NCI-H128 (cell line): ENCODE results near the gene NBPF11.
"Not testable (repeated sequence)": the region's sequence is repeated elsewhere in the genome, so short reads cannot be mapped to it uniquely, and the experiment has no call there.

Experiments
- DNase-seq: peaks from one replicate; lab custom pipeline; 2025; ENCODE audit not compliant: unreplicated experiment; lab: John Stamatoyannopoulos, UW

NBPF11 gene

GRCh38 chr1:148151911-148152656, at the start of gene NBPF11:
NBPF11 (minus strand) TSS chr1:148152281; CDS start chr1:148127003, 25,278 bp downstream.
- DNase-seq: peak; percentile 50

- not testable (repeated sequence) for DNase-seq
Observed at GRCh38 chr1:148197396-148197795, 45.3 kb upstream of the NBPF11 start.

GRCh38 chr1:148196949-148197348, 44.9 kb upstream of the NBPF11 start:
- DNase-seq: not testable (repeated sequence)

- not testable (repeated sequence) for DNase-seq
Observed at GRCh38 chr1:148195115-148195514, 43.0 kb upstream of the NBPF11 start.

GRCh38 chr1:148188768-148189167, 36.7 kb upstream of the NBPF11 start:
- DNase-seq: not testable (repeated sequence)

- DNase-seq: not testable (repeated sequence)
Observed at GRCh38 chr1:148178682-148179081, 26.6 kb upstream of the NBPF11 start.

- DNase-seq: not testable (repeated sequence)
Observed at GRCh38 chr1:148175414-148175813, 23.3 kb upstream of the NBPF11 start.

- not testable (repeated sequence) for DNase-seq
Observed at GRCh38 chr1:148171995-148172394, 19.9 kb upstream of the NBPF11 start.

- no peak for DNase-seq
Observed at GRCh38 chr1:148166558-148167492, 14.7 kb upstream of the NBPF11 start.

- DNase-seq: no peak
Observed at GRCh38 chr1:148162363-148162762, 10.3 kb upstream of the NBPF11 start.

- no peak for DNase-seq
Observed at GRCh38 chr1:148161053-148161901, 9.2 kb upstream of the NBPF11 start.

GRCh38 chr1:148160343-148161052, 8.4 kb upstream of the NBPF11 start:
- DNase-seq: no peak

GRCh38 chr1:148160048-148160342, 7.9 kb upstream of the NBPF11 start:
- no peak for DNase-seq

GRCh38 chr1:148158341-148159003, 6.4 kb upstream of the NBPF11 start:
- no peak for DNase-seq

GRCh38 chr1:148157803-148158202, 5.7 kb upstream of the NBPF11 start:
- DNase-seq: not testable (repeated sequence)

- DNase-seq: not testable (repeated sequence)
Observed at GRCh38 chr1:148155494-148156275, 3.6 kb upstream of the NBPF11 start.

GRCh38 chr1:148152795-148153194, 714 bp upstream of the NBPF11 start:
- not testable (repeated sequence) for DNase-seq

GRCh38 chr1:148151371-148151819, 686 bp downstream of the NBPF11 start:
- DNase-seq: not testable (repeated sequence)

GRCh38 chr1:148150945-148151344, 1.1 kb downstream of the NBPF11 start:
- not testable (repeated sequence) for DNase-seq
